Hepatic stellate cell (primary cell): ENCODE measurements around the gene PAM16.

Experiments used
- DNase-seq: peaks from one replicate; pipeline ENCODE4 v3.0.0; 2011; ENCODE audit warnings: low spot score

PAM16 gene

GRCh38 chr16:4383591-4384444, 32.7 kb upstream of the PAM16 start:
- no peak for DNase-seq

- DNase-seq, result no peak
These were observed 31.8 kb upstream of the PAM16 start for GRCh38 chr16:4382795-4383357.

GRCh38 chr16:4381935-4382794, 31.0 kb upstream of the PAM16 start:
- no peak for DNase-seq

GRCh38 chr16:4381072-4381934, 30.2 kb upstream of the PAM16 start:
- DNase-seq, result no peak

- DNase-seq, result no peak
These were observed 29.3 kb upstream of the PAM16 start for GRCh38 chr16:4380119-4381063.

GRCh38 chr16:4378999-4379690, 28.0 kb upstream of the PAM16 start:
- DNase-seq, result no peak

- DNase-seq, result peak; percentile 38
These were observed 27.1 kb upstream of the PAM16 start for GRCh38 chr16:4378161-4378666.

DNA sequence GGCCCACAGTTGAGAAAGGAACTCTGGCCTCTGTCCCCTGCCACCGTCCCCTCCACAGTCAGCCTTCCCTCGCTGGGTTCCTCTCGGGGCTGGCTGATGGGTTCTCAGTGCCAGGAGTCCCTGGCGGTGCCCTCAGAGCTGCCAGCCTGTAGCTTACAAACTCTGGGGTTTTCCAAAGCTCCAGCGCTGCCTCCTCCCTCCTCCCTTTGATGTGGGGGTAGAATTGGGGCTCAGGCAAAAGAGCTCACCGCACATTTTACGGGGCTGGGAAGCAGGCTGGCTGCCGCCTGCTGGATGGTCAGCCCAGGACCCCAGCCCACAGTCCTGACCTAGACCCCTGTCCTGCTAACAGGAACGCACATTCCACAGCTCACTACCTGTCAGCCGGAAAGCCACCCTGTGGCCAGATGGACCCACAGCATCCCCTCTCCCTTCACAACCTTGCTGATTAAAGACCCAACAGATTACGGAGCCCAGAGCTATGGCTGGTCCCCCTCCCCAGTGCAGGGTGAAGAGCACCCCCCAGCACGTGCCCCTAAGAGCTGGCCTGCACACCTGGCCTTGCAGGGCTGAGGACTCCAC, 26.5 kb upstream of the PAM16 start:
- no peak for DNase-seq

DNA sequence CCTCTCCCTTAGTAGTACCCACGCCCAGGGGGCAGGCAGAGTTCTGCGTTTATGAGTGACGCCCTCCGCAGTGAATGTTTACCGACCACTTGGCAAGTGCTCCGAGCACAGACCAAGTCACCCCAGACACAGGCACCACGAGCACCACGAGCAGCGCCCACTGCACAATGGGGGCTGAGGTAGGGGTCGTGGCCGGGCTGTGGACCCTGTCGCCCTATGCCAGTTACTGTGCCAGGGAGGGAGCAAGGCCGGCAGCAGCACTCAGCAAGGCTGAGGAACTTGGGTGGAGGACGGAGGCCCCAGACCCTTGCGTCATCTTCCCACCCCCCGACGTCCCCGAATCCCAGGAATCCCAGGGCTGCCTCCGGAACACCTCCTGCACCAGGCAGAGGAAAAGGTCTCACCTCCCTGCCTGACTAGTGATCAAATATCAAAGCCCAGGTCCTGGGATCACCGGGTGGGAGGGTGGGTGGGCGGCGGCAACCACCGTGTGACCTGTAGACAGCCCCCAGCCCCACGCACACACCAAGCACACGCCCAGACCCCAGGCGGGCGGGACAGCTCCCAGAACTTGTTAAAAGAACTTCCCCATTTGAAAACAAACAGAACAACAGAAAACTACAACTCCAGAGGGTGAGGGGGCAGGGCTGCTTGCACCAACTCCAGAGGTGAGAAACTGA, 25.9 kb upstream of the PAM16 start:
- peak; percentile 47 for DNase-seq

- peak; percentile 82 for DNase-seq
These were observed 25.2 kb upstream of the PAM16 start for GRCh38 chr16:4376126-4376892.

GRCh38 chr16:4375717-4376116, 24.6 kb upstream of the PAM16 start:
- peak; percentile 69 for DNase-seq

GRCh38 chr16:4373909-4374742, 23.0 kb upstream of the PAM16 start:
- peak; percentile 93 for DNase-seq

DNA sequence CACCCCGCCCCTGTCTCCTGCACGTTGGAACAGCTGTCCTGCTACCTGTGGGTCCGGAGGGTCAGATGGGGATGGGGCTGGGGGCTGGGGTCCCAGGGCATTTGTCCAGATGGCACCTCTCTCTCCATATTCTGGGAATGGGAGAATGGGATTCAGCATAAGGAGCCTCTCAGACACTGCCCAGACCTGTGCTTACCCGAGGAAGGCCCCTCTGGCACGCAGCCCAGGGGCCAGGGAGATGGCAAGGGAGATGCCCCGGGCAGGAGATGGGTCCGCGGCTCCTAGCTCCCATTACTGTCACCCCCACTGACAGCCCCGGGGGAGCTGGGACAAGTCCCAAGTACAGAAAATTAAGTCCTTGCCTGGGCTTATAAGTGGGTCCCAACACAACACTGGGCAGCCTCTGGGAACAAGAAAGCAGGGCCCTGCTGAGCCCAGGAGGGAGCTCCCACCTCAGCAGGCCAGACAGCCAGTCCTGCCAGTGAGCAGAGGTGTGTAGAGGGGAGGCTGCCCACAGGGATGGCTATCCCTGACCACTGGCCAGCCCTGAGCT, 22.3 kb upstream of the PAM16 start:
- peak; percentile 49 for DNase-seq

- peak; percentile 84 for DNase-seq
These were observed 21.6 kb upstream of the PAM16 start for GRCh38 chr16:4372578-4373355.

DNA sequence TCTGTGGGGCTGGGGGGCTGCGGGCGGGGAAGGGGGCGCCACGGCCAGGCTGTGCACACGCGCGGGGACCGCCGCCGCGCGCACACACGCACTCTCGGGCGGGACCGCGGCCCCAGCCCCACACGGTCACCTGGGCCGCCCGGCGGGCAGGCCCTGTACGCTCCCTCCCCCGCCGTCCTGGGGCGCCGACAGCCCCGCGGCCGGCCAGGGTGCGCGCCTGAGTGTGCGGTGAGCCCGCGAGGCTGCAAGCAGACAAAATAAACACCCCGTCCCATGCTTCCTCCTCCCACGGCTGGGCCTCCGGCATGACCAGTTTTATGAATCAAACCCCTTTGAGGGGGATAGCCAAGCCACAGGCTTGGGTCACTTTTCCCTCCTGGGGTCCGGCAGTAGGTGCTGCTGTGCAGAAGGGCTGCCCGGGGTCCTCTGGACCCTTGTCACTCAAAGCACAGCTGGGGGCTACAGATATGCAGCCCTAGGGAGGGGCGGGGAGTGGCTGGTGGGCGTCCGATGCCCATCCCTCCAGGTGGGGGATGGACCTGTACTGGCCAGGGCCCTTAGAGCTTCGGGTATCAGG, 21.0 kb upstream of the PAM16 start:
- no peak for DNase-seq
